Testis (tissue), 3 donors: ENCODE results near the gene SREBF2. TPM values are rescaled to one million over a fixed set of nuclear protein-coding genes. Genes with fewer than 3 reads are reported as not detected.

Source experiments
- DNase-seq: peaks from one replicate; pipeline ENCODE4 v3.0.0-alpha.2; 2019
- H3K27ac ChIP-seq, 2 donors: fragments of 200-600 bp; sonication (generic); one replicate each; pipeline ENCODE4 v1.5.1; 2019
- H3K27me3 ChIP-seq: fragments of 200-600 bp; sonication (generic); one replicate; pipeline ENCODE4 v1.5.1; 2019
- H3K36me3 ChIP-seq: fragments of 200-600 bp; sonication (generic); one replicate; pipeline ENCODE4 v1.5.1; 2017; ENCODE audit warnings: low read depth; ENCODE audit errors: missing control alignments
- H3K4me1 ChIP-seq: fragments of 200-600 bp; sonication (generic); one replicate; pipeline ENCODE4 v1.5.1; 2019
- H3K4me3 ChIP-seq, 2 donors: fragments of 200-600 bp; sonication (generic); one replicate each; pipeline ENCODE4 v1.5.1; 2017 to 2019
- H3K9me3 ChIP-seq: fragments of 200-600 bp; sonication (generic); one replicate; pipeline ENCODE4 v1.5.1; 2017
- POLR2A ChIP-seq: fragments of 450-650 bp; IDR thresholded peaks from one replicate; pipeline ENCODE4 v1.6.1; 2017; ENCODE audit warnings: antibody characterized with exemption, mild to moderate bottlenecking, moderate library complexity
- WGBS, 2 donors: methylation state at CpG; one replicate each; pipeline ENCODE4 v1.1.5; 2018; 5-methylcytosine and 5-hydroxymethylcytosine counted together
- intact Hi-C: fragments of 100-400 bp; cut with DNase I; formaldehyde crosslinking; loops from one replicate; pipeline ENCODE4 v1.15.1; 2023; ENCODE audit warnings: low total_unique reads
- polyA plus RNA-seq: library from polyadenylated mRNA; stranded (reverse); fragments of 350-450 nt; fragmentation: Illumina TruSeq; extraction: RNeasy Lipid Tissue Mini Kit (QIAGEN cat#74804); gene quantifications from one replicate; pipeline ENCODE4 v1.2.3, GENCODE V29; 2014; ENCODE audit warnings: low read depth, low replicate concordance; ENCODE audit not compliant: insufficient read depth
- total RNA-seq, 2 donors: library from RNA; depleted of rRNA; stranded (reverse); fragments of >200 nt; gene quantifications; one replicate each; pipeline ENCODE4 v1.2.3, GENCODE V29; 2016
- TF ChIP-seq, protein P1 (sequence below), 3 experiments: fragments of 450-650 bp in 2 of 3; fragments of 200-600 bp in 1 of 3; sonication (generic) in 1 of 3; IDR thresholded peaks; one replicate each; pipeline ENCODE4 v1.5.1; 2016 to 2019; ENCODE audit warnings: antibody characterized with exemption in 3 of 3, mild to moderate bottlenecking in 2 of 3, moderate library complexity in 1 of 3

The SREBF2 gene
- total and polyA plus RNA-seq, 3 donors from 2014 or later = 59.7 to 119 (median 79.8) TPM

DNA sequence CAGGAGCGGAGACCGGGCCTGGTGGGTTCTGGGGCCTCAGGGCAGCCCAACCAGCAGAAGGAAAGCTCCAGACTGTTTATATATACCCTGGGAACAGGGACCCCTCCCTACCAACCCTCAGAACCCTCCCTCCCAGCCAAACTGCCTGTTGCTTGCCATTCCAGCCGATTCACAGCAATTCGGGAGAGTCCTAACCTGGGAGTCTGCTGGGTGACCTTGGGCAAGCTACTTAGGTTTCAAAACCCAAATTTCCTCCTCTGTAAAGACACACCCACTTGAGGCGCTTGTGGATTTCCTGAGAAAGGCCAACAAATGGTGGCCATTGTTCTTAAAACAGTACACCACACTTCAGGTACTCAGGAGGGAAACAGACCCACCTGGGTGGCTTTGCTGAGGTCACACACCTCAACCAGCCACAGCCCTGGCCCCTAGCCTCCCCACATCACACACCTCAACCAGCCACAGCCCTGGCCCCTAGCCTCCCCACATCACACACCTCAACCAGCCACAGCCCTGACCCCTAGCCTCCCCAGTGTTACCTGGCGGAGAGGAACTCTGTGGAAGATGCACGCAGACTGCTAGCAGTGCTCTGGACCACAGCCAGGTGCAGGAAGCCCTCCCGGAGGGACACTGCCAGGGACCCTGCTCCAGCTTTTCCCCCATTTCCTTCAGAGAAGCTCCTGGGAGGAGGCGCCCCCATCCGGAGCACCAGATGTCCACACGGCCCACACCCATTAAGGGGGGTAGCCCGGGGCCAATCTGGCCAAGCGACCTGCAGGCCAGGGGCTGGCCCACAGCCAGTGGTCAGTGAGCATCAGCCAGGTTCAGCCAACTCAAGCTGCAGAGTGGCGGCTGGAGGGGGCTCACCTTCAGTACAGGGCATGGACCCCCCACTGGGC, 75.8 kb downstream of the SREBF2 start:
- intact Hi-C loops = no loop called here
- no peaks in the 10 kb centered on the region for H3K36me3 ChIP-seq
- no peak overlapping the region for H3K27ac ChIP-seq
- H3K9me3 ChIP-seq = no peaks in the 10 kb centered on the region
- H3K27me3 ChIP-seq = no peaks in the 10 kb centered on the region
- H3K4me1 ChIP-seq = peaks cover 5% of the 10 kb centered on the region
- no peak overlapping the region for H3K4me3 ChIP-seq
- no peak for DNase-seq
- TF ChIP-seq, protein P1, sequence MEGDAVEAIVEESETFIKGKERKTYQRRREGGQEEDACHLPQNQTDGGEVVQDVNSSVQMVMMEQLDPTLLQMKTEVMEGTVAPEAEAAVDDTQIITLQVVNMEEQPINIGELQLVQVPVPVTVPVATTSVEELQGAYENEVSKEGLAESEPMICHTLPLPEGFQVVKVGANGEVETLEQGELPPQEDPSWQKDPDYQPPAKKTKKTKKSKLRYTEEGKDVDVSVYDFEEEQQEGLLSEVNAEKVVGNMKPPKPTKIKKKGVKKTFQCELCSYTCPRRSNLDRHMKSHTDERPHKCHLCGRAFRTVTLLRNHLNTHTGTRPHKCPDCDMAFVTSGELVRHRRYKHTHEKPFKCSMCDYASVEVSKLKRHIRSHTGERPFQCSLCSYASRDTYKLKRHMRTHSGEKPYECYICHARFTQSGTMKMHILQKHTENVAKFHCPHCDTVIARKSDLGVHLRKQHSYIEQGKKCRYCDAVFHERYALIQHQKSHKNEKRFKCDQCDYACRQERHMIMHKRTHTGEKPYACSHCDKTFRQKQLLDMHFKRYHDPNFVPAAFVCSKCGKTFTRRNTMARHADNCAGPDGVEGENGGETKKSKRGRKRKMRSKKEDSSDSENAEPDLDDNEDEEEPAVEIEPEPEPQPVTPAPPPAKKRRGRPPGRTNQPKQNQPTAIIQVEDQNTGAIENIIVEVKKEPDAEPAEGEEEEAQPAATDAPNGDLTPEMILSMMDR (IDR thresholded peaks at IDR 0.05) = no peak
- no peak for TF ChIP-seq POLR2A
- WGBS, 2 donors = 49 to 59% methylated on average over 12 to 14 of the region's 14 CpGs

- intact Hi-C loops = no loop called here
- no peak for DNase-seq
- Histone ChIP-seq H3K36me3 (no peaks in the 10 kb centered on the region), H3K4me3 (peak overlapping the region; percentile 48 to 51), H3K27ac (no peak overlapping the region), H3K4me1 (peaks cover 5% of the 10 kb centered on the region), H3K27me3 (no peaks in the 10 kb centered on the region), H3K9me3 (no peaks in the 10 kb centered on the region)
- no peak for TF ChIP-seq POLR2A
- TF ChIP-seq, protein P1 (IDR thresholded peaks at IDR 0.05) = no peak
- 37 to 46% methylated on average over 12 to 47 of the region's 55 CpGs for WGBS, 2 donors
Measured at GRCh38 chr22:41909310-41910049, 76.6 kb downstream of the SREBF2 start.

GRCh38 chr22:41910050-41911000, 77.4 kb downstream of the SREBF2 start:
- intact Hi-C loops = no loop called here
- DNase-seq = peak; percentile 58
- H3K27me3 ChIP-seq = no peaks in the 10 kb centered on the region

DNA sequence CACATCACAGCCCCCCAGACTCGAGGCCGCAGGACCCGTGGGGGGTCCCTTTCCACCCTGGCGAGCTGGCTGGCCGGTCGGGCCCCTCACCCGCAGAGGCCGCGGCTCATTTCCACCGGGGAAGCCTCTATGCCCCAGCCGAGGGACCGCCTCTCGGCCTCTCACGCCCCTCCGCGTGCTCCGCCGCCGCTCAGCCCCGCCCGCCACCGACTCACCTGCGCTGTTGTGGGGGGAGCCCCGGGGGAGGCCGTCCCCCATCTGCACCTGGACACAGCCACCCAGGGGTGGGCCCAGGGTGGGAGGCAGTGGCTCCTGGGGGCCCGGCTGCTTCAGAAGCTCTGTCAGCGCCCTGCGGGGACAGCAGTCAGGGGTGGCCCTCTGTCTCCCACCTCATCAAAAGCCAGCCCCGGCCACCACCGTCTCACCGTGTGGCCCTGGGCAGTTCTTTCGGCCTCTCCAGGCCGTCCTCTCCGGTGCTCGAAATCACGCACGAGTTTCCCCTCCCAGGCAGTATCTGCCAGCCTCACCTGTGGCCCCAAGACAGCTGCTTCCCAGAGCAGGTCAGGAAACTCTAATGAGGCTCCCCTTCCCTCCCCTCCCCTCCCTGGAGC, 78.2 kb downstream of the SREBF2 start:
- H3K36me3 ChIP-seq = no peaks in the 10 kb centered on the region
- H3K9me3 ChIP-seq = no peaks in the 10 kb centered on the region
- H3K4me1 ChIP-seq = peaks cover 5% of the 10 kb centered on the region
- H3K4me3 ChIP-seq = peak overlapping the region; percentile 48 to 51
- TF ChIP-seq, protein P1 (IDR thresholded peaks at IDR 0.05) = no peak
- no peak for TF ChIP-seq POLR2A
- 27 to 28% methylated on average over 25 to 26 of the region's 37 CpGs for WGBS, 2 donors
- DNase-seq = no peak
- intact Hi-C loops = no loop called here
- no peaks in the 10 kb centered on the region for H3K27me3 ChIP-seq
- H3K27ac ChIP-seq = no peak overlapping the region

More at GRCh38 chr22:41910050-41911000, 77.4 kb downstream of the SREBF2 start:
- H3K9me3 ChIP-seq = no peaks in the 10 kb centered on the region
- no peaks in the 10 kb centered on the region for H3K36me3 ChIP-seq
- WGBS, 2 donors = 3 to 20% methylated on average over 1 to 52 of the region's 112 CpGs
- H3K27ac ChIP-seq = no peak overlapping the region
- peak overlapping the region; percentile 48 to 51 for H3K4me3 ChIP-seq
- TF ChIP-seq, protein P1 (IDR thresholded peaks at IDR 0.05) = no peak
- no peak for TF ChIP-seq POLR2A
- peaks cover 5% of the 10 kb centered on the region for H3K4me1 ChIP-seq
